Measurements from ENCODE around the gene CELSR1. TPM values are rescaled to one million over a fixed set of nuclear protein-coding genes. Genes with fewer than 3 reads are reported as not detected.

The CELSR1 gene
- total RNA-seq, 1 donor, result 1.6 TPM

DNA sequence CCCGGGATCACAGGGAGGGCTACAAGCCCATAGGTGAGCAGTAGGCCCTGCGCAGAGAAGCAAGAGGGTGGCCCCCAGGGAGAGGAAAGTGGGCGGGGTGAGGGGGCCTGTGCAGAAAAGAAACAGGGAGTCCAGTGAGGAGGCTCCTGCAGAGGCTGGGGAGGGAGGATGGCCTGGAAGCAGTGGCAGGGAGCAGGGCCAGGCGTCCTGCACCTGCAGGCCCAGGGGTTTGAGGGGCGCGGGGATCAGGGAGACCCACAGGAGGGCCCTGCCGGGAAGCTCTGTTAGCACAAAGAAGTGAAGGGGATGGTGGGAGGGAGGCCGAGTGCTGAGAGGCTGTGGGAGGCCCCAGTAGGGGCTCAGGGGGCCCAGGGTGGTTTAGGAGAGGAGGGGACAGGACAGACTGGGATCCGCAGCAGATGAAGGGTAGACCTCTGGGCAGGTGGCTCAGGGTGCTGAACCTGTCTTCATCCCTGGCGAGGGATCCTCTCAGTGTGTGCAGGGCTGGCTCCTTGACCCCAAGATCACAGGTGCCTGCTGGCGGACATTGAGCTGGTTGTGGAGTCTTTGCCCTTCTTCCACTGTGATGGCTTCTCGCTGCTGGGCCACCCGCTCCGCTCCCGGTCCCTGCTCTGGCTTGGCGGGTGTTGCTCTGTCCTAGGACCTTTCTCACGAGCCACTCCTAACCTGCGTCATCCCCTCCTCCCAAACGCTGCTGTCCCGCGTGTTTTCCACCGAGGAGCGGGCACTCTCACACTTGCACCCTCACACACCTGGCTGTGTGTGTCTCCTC, 31.8 kb upstream of the CELSR1 start:
- H3K9me3 ChIP-seq (ENCODE audit: low read depth, low read length), result no peaks in the 10 kb centered on the region
- H3K4me1 ChIP-seq (ENCODE audit: insufficient read depth, low read length), result peaks cover 8% of the 10 kb centered on the region
- no peaks in the 10 kb centered on the region for H3K27me3 ChIP-seq (ENCODE audit: insufficient read depth, low read length)
- no peak overlapping the region for H3K4me3 ChIP-seq (ENCODE audit: low read length)

DNA sequence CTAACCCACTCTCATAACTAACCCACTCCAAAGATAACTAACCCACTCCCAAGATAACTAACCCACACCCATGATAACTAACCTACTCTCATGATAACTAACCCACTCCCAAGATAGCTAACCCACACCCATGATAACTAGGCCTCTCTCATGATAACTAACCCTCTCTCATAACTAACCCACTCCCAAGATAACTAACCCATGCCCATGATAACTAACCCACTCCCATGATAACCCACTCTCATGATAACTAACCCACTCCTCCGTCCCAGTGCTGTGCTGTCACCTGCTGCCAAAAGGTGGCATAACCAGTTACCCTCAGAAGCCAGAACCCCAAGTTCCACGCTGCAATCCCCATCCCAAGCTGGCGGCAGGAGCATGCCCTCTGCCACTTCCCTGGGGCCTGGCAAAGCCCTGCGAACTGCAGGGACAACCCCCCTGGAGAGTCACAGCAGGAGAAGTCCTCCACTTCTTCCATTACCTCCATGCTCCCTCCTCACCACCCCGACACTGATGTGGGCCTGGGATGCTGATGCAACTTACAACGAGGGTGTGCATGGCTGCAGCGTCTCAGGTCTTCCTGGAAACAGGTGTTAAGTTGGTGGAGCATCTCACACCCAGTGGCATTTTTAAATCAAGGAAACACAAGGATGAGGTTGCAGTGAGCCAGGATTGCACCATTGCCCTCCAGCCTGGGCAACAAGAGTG, 30.8 kb upstream of the CELSR1 start:
- H3K4me1 ChIP-seq (ENCODE audit: insufficient read depth, low read length), result peaks cover 8% of the 10 kb centered on the region
- no peaks in the 10 kb centered on the region for H3K27me3 ChIP-seq (ENCODE audit: insufficient read depth, low read length)

DNA sequence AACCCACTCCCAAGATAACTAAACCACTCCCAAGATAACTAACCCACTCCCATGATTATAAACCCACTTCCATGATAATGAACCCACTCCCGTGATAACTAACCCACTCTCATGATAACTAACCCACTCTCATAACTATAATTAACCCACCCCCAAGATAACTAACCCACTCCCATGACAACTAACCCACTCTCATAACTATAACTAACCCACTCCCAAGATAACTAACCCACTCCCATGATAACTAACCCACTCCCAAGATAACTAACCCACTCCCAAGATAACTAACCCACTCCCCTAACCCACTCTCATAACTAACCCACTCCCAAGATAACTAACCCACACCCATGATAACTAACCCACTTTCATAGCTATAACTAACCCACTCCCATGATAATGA, 30.1 kb upstream of the CELSR1 start:
- Histone ChIP-seq H3K4me3 (ENCODE audit: low read length) (no peak overlapping the region), H3K9me3 (ENCODE audit: low read depth, low read length) (no peaks in the 10 kb centered on the region), H3K4me1 (ENCODE audit: insufficient read depth, low read length) (peaks cover 8% of the 10 kb centered on the region), H3K27me3 (ENCODE audit: insufficient read depth, low read length) (no peaks in the 10 kb centered on the region)

More for the DNA sequence above, 30.8 kb upstream of the CELSR1 start:
- H3K4me3 ChIP-seq (ENCODE audit: low read length), result no peak overlapping the region
- H3K9me3 ChIP-seq (ENCODE audit: low read depth, low read length), result no peaks in the 10 kb centered on the region

DNA sequence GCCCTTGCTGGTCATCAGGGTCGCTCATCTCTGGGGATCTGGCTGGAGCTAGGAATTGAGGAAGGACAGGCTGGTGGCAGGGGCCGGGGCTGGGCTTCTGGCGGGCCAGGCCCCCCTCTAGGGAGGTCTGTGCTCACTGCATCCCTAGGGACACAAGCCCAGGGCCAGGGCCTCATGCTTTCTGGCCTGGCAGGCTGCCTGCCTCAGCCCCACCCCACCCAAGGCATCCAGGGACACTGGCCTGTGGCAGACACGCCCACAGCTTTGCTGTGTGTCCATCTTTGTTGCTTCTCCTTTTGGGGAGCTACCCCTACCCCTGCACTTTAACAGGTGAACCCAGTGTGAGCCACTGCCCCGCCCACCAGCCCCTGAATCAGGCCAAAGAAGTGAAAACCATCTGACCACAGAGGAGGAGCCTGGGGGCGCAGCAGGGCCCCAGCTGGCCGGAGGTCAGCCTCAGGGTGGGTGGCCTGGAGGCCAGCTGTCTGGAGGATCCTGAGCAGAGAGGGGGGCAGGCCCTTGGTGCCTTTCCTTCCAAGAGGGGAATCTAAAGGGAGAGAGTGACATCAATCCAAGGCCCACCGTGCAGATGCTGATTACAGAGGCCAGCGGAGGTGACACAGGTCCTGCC, 26.8 kb upstream of the CELSR1 start:
- Histone ChIP-seq H3K4me1 (ENCODE audit: insufficient read depth, low read length) (peaks cover 22% of the 10 kb centered on the region), H3K4me3 (ENCODE audit: low read length) (no peak overlapping the region), H3K9me3 (ENCODE audit: low read depth, low read length) (no peaks in the 10 kb centered on the region), H3K27me3 (ENCODE audit: insufficient read depth, low read length) (no peaks in the 10 kb centered on the region)

DNA sequence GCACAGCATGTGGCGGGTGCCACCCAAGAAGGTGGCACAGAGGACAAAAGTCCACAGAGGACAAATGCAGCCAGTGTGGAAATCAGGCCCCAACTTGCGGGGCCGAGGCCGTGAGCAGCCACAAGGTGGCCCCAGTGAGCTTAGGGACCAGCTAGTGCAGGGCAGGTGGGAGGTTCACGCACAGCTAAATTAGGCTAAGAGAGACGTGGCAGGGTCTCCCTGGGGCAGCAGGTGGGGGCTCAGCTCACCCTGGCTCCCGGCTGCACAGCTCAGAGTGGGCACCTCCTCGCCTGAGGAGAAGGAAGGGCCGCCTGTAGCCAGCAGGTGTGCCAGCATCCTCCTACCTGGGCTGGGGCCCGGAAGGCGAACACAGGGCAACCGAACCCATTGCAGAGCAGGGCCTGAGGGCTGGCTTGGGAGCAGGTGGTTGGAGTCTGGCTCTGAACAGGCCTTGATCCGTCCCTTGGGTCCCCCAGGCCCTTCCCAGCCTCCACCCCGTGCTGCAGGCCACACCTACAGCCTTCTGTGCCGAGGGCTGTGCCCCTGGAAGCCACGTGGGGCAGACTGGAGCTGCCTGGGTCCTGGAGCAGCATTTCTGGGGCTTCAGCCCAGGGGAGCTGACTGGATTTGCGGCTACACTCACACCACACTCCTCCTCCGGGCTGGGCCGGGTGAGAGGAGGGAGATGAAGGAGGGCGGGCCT, 26.1 kb upstream of the CELSR1 start:
- H3K4me1 ChIP-seq (ENCODE audit: insufficient read depth, low read length), result peaks cover 22% of the 10 kb centered on the region
- no peak overlapping the region for H3K4me3 ChIP-seq (ENCODE audit: low read length)
- H3K9me3 ChIP-seq (ENCODE audit: low read depth, low read length), result no peaks in the 10 kb centered on the region
- H3K27me3 ChIP-seq (ENCODE audit: insufficient read depth, low read length), result no peaks in the 10 kb centered on the region

DNA sequence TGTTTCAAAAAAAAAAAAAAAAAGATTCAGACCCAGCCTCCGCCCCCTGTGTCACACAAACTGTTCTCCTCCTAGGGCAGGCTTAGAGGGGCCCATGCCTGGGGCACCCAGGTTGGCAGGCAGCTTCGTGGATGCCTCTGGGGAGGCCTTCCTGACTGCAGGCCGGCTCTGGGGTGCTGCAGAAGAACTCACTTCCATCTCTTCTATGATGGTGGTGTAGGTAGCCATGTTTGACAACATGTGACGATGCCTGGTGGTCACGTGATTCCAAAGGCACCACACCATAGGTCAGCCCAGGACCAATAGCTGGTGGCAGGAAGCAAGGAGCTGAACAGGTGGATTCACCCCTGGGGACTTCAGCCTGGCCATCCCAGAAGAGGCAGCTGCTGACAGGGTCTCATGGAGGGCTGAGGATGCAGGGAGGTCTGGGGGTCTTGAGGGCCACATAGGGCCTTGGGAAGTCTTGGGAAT, 24.1 kb upstream of the CELSR1 start:
- Histone ChIP-seq H3K9me3 (ENCODE audit: low read depth, low read length) (no peaks in the 10 kb centered on the region), H3K27me3 (ENCODE audit: insufficient read depth, low read length) (no peaks in the 10 kb centered on the region)

DNA sequence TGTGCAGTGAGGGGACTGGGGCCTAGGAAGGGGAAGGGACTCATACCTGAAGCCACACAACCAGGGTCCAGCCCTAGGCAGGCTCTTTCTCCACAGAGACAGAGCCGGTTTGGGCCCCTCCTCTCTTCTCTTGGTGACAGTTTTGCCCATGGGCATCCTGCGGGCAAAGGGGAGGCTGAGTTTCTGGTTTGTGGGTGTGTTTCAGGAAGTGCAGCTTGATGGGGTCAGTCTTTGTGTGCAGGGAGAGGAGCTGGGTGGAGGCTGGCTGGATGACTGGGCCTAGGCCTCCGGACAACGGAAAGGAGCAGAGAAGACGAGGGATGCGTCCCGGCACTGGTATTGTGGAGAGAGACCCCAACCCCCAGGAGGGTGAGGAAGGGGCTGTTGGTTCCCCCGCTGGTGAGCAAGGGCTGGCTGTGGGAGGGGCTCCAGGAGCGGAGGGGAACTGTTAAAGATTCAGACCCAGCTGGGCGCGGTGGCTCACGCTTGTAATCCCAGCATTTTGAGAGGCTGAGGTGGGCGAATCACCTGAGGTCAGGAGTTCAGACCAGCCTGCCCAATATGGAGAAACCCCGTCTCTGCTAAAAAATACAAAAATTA, 23.4 kb upstream of the CELSR1 start:
- Histone ChIP-seq H3K4me1 (ENCODE audit: insufficient read depth, low read length) (peaks cover 22% of the 10 kb centered on the region), H3K9me3 (ENCODE audit: low read depth, low read length) (no peaks in the 10 kb centered on the region), H3K27me3 (ENCODE audit: insufficient read depth, low read length) (no peaks in the 10 kb centered on the region), H3K4me3 (ENCODE audit: low read length) (no peak overlapping the region)

More for the DNA sequence above, 24.1 kb upstream of the CELSR1 start:
- Histone ChIP-seq H3K4me1 (ENCODE audit: insufficient read depth, low read length) (peaks cover 22% of the 10 kb centered on the region), H3K4me3 (ENCODE audit: low read length) (no peak overlapping the region)

DNA sequence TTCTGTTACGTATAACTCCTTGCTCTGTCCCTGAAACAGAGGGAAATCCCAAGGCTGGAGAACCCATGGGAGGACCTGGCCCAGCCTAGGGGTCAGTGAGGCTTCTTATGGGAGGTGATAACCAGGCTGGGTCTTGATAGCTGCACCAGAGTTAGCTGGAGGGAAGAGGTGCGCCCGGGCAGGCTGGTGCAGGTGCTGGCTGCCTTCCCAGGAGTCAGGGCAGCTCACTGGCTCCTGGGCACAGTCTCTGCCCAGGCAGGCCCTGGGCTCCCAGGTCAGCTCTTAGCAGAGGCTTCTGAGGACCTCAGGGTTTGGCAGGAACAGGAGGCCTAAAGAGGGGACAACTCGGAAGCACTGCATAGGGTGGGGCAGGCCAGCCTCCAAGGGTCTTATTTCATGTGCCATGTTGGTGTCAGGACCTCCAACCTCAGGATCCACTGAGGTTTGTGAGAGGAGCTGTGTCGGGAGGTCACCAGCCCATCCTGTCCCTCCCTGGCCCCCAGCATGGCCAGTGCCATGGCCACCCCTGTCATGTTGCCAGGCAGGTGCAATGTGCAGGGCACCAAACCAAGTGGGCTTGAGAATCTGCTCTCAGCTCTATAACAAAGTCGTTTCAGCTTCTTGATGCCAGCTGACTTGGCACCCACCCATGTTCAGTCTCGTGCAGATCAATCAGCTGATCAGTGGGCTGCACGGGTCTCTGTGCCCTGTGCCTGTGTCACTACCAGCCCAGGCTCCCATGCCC, 20.5 kb upstream of the CELSR1 start:
- Histone ChIP-seq H3K9me3 (ENCODE audit: low read depth, low read length) (no peaks in the 10 kb centered on the region), H3K27me3 (ENCODE audit: insufficient read depth, low read length) (no peaks in the 10 kb centered on the region), H3K4me1 (ENCODE audit: insufficient read depth, low read length) (peaks cover 14% of the 10 kb centered on the region), H3K4me3 (ENCODE audit: low read length) (no peak overlapping the region)

DNA sequence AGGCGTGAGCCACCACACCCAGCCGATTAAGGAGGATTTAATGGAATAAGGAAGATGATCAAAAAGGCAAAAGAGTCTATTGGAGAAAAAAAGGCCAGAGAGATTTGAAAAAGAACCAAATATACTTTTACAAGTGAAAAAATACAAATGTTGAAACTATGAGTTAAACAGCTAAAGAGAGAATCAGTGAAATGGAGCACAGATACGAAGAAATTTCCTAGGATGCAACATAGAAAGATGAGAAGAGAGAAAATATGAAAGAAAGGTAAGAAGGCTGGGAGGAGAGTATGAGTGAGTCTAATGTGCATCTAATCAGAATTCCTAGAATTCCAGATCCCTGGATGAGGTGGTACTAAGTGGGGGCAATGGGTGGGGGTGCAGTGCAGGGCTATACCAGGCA, 19.4 kb upstream of the CELSR1 start:
- Histone ChIP-seq H3K27me3 (ENCODE audit: insufficient read depth, low read length) (no peaks in the 10 kb centered on the region), H3K9me3 (ENCODE audit: low read depth, low read length) (no peaks in the 10 kb centered on the region), H3K4me1 (ENCODE audit: insufficient read depth, low read length) (peaks cover 13% of the 10 kb centered on the region), H3K4me3 (ENCODE audit: low read length) (no peak overlapping the region)

DNA sequence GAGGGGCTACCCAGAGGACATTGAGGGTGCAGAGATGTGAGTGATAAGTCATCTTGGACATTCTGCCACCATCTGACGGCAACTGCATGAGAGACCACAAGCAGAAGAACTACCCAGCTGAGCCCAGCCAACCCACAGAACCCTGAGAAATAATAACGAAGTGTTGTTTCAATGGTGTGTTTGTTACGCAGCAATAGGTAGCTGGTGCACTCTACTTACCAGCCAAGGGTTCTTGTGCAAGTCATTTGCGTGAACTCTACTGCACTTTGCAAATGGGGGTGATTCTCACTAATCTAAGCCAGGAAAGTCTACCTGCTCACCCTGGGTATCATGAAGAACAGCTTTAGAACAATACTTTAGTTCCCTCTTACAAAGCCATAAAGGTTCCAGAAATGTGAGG, 15.8 kb upstream of the CELSR1 start:
- no peaks in the 10 kb centered on the region for H3K9me3 ChIP-seq (ENCODE audit: low read depth, low read length)
- no peak overlapping the region for H3K4me3 ChIP-seq (ENCODE audit: low read length)
- no peaks in the 10 kb centered on the region for H3K27me3 ChIP-seq (ENCODE audit: insufficient read depth, low read length)
- peaks cover 4% of the 10 kb centered on the region for H3K4me1 ChIP-seq (ENCODE audit: insufficient read depth, low read length)

DNA sequence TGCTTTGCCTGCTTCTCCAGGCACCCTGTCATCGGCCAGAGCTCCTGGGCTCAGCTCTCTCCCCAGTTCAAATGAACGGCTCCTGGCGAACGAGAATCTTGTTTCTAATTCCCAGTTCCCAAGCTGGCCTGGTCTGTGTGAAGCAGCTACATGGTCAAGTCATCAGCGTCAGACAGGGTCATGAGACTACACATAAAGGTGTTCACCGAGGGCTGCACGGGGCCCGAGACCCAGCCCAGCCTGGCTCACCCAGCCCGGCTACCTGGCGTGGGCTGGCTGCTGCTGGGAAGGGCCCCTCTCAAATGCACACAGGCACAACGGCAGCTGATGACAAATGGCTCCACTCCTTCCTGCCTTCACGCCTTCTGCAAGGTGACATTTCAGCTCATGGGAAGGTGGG, 14.6 kb upstream of the CELSR1 start:
- Histone ChIP-seq H3K4me1 (ENCODE audit: insufficient read depth, low read length) (peaks cover 14% of the 10 kb centered on the region), H3K27me3 (ENCODE audit: insufficient read depth, low read length) (no peaks in the 10 kb centered on the region), H3K9me3 (ENCODE audit: low read depth, low read length) (no peaks in the 10 kb centered on the region), H3K4me3 (ENCODE audit: low read length) (no peak overlapping the region)

DNA sequence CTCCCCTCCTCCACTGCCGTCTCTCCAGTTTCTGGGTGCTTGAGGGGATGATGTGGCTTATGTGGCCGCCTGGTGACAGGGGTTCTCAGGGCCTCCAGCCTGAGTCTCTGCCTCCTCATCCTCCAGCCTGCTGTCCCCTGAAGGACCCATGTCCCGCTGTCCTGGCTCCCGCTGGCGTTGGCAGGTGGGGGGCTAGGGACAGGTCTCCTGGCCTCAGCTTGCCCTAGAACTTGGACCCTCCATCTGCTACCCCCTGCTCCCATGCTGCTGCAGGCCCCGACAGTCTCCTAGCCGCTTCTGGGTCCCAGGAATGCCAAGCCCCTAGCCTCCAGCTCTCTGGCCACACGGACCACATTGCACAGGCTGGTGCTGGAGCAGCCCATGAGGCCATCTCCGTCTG, 13.9 kb upstream of the CELSR1 start:
- peaks cover 14% of the 10 kb centered on the region for H3K4me1 ChIP-seq (ENCODE audit: insufficient read depth, low read length)
- H3K27me3 ChIP-seq (ENCODE audit: insufficient read depth, low read length), result no peaks in the 10 kb centered on the region
- H3K9me3 ChIP-seq (ENCODE audit: low read depth, low read length), result no peaks in the 10 kb centered on the region

DNA sequence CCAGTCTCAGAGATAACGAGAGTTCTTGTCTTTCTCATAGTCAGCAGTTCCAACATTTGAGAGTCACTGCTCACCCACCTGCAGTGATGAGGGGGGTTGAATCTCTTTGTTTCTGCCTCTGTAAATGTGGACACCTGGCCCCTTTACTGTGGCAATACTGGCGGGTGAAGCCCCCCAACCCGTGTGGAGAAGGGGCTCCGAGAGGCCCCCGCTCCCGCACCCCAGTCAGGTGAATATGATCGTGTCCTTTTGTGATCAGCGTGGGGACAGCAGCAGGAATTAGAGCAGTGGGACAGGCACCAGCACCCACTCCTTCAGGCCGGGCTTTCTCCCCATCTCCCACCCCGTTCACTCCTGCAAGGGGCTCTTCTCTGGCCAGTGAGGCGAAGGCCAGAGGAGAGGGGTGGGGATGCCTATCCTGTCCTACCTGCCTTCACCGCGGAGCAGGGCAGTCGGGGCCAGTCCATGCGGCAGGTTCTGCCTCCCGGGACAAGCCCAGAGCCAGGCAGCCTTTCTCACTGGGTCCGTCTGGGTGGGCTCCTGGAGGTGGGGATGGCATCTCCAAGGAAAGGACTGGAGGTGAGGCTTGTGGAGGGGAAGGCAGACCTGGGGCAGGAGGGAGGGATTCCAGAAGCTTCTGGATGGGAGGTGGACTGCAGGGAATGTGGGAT, 12.7 kb upstream of the CELSR1 start:
- no peak overlapping the region for H3K4me3 ChIP-seq (ENCODE audit: low read length)
- H3K27me3 ChIP-seq (ENCODE audit: insufficient read depth, low read length), result no peaks in the 10 kb centered on the region
- no peaks in the 10 kb centered on the region for H3K9me3 ChIP-seq (ENCODE audit: low read depth, low read length)
- H3K4me1 ChIP-seq (ENCODE audit: insufficient read depth, low read length), result peaks cover 14% of the 10 kb centered on the region

More for the DNA sequence above, 13.9 kb upstream of the CELSR1 start:
- no peak overlapping the region for H3K4me3 ChIP-seq (ENCODE audit: low read length)

DNA sequence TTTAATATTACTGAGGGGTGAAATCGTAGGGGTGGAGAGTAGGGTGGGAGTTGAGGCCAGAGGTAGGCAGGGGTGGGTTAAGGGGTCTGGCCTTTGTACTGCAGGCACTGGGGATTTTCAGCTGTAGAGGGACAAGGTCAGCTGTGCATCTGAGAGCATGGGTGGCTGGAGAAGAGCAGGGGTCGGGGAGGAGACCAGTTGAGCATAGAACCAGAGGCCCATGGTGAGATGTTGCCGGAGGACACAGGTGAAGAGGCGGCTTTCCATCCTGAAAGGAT, 12.1 kb upstream of the CELSR1 start:
- Histone ChIP-seq H3K4me1 (ENCODE audit: insufficient read depth, low read length) (peaks cover 14% of the 10 kb centered on the region), H3K4me3 (ENCODE audit: low read length) (no peak overlapping the region), H3K9me3 (ENCODE audit: low read depth, low read length) (no peaks in the 10 kb centered on the region), H3K27me3 (ENCODE audit: insufficient read depth, low read length) (no peaks in the 10 kb centered on the region)

Data from mononuclear cell (primary cell).